Activated CD4-positive, alpha-beta T cell treated with anti-CD3 and anti-CD28 coated beads, Interleukin-2, Interleukin-4, amounts not matched to agents 100 ng/mL and 50 ng/mL, durations not matched to agents 16 hours and 8 hours (primary cell): Measurements from ENCODE around the gene ANKS1B.
A peak's percentile ranks its signal among the peaks of the same experiment; 100 is the strongest.

Source experiments
- DNase-seq: peaks from one replicate; pipeline ENCODE4 v3.0.0-alpha.2; 2020; ENCODE audit warnings: low spot score

Gene ANKS1B

DNA sequence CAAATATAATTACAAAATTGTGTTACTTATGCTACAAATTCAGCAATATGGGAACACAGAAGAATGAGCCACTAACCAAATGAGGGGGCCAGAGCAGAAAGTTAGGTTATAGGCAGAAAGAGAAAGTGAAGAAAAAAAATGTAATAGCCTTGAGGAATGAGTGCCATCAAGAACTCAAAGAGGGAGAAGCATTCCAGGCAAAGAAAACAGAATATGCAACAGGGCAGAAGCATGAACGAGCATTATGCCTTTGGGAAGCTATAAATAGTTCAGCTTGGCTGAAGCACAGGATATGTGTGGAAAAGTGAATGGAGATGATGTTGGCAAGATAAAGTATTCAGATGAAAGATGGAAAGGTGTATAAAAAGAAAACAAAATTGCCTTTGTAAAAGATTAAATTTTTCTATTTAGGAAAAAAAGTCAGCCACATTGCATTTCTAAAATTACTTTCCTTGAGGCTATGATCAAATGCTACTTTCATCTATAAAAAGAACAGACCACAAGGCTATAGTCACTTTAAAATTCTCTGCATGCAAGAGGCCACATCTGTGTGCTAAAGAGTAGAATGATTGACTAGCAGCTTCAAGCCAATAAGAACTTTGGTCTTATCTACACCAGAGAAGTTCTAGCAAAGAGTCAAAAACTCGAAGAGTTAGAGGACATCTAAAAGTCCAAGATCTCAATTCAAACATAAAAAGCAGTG lies 530.7 kb downstream of the ANKS1B start:
- DNase-seq = no peak

GRCh38 chr12:99450036-99450630 lies 534.6 kb downstream of the ANKS1B start:
- no peak for DNase-seq

GRCh38 chr12:99444859-99445316 lies 539.8 kb downstream of the ANKS1B start:
- DNase-seq = peak; percentile 45

GRCh38 chr12:99442758-99443157 lies 542.0 kb downstream of the ANKS1B start:
- DNase-seq = no peak

DNA sequence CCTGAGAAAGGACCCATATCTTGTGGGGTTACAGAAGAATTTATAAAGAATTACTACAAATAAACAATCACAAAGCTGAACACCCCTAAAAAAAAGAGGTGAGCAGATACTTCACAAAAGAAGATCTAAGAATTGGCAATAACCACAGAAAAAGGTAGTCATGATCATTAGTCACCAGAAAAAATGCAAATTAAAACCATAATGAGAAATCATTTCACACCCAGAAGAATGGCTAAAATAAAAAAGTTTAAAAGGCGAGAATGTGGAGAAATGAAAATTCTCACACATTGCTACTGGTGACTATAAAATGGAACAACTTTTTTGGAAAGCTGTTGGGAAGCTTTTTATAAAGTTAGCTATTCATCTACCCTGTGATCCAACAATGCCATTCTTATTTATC lies 545.3 kb downstream of the ANKS1B start:
- DNase-seq = no peak

GRCh38 chr12:99436584-99436983 lies 548.2 kb downstream of the ANKS1B start:
- DNase-seq = peak; percentile 81

GRCh38 chr12:99435095-99435791 lies 549.5 kb downstream of the ANKS1B start:
- no peak for DNase-seq

DNA sequence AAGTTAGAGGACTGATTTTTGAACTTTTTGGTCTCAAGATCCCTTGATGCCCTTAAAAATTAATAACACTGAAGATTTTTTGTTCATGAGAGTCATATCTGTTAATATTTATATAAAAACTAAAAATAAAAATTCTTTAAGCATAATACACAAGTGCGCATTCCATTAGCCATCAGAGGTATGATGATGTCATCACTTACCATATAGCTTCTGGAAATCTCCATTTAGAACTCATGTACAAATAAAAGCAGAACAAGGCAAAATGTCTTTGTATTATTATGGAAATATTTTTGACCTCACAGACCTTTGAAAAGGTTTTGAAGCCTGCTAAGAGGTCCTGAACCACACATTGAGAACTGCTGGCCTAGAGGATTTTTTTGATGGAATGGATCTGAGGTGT lies 551.6 kb downstream of the ANKS1B start:
- no peak for DNase-seq

- DNase-seq = no peak
Measured at GRCh38 chr12:99431203-99431602, 553.5 kb downstream of the ANKS1B start.

GRCh38 chr12:99427104-99427503 lies 557.6 kb downstream of the ANKS1B start:
- no peak for DNase-seq

DNA sequence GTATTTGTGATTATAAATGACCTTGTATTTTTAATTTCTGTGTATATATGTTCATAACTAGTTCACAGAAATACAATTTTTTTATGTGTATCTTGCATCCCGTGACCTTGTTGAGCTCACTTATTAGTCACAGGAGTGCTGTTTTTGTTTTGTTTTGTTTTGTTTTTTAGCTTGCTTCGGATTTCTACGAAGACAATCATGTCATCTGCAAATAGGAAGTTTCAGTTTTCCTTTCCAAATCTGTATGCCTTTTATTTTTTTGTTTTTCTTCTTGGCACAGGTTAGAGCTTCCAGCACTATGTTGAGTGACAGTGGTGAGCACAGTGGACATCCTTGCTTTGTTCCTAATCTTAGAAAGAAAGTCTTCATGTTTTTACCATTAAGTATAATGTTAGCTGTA lies 566.4 kb downstream of the ANKS1B start:
- no peak for DNase-seq

DNA sequence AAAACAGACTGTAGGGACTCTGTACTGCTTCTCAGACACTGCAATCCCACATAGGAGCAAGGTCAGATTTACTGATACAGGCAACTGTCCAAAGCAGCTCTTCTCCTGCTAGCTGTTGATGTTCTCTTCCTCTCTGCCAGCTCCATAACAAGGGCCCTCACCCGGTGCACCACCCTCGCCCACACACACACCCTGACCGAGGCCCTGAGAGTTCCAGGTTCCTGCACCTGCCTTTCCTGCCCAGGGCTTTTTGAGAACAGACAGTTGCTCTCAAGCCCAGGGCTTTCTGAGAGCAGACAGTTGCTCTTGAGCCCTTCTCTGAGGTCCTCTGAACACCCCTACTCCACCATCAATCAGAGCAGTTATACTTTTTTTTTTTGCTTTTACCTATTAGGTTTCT lies 571.0 kb downstream of the ANKS1B start:
- DNase-seq = no peak

DNA sequence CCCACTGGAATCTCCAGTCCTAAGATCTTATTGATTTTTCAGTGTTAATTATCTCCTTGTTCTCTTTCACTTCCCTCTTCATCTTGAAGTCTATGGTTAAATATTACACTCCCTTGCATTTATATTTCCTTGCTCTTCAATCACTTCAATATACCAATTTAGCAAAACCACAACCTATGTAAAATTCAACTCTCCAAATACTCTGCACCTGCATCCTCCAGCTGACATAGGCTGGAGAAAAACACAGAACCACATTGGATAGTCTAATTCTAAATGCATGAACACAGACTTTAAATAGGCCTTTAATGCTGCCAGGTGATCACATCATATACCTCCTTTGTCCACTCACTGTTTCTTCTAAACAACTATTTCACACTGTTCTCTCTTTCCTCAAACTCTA lies 591.0 kb downstream of the ANKS1B start:
- DNase-seq = no peak

- DNase-seq = no peak
Measured at GRCh38 chr12:99392091-99392850, 592.5 kb downstream of the ANKS1B start.

DNA sequence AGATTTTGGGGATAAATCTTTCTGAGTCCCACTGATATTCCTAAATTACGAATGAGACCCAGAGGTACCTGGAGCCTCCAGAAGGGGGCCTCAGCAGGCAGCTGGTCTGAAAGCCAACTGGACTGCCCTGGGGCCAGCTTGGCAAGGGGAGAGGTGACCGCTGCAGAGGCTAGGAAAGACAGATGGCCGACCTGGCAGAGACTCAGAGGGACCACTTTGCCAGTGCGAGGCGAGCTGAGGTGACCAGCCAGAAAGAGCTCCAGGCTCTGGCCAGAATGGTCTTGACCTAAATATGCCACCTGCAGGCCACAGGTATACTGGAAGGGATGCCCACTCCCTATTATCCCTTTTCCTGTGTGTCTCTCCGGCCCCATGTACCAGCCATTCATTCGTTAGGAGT lies 594.0 kb downstream of the ANKS1B start:
- no peak for DNase-seq

DNA sequence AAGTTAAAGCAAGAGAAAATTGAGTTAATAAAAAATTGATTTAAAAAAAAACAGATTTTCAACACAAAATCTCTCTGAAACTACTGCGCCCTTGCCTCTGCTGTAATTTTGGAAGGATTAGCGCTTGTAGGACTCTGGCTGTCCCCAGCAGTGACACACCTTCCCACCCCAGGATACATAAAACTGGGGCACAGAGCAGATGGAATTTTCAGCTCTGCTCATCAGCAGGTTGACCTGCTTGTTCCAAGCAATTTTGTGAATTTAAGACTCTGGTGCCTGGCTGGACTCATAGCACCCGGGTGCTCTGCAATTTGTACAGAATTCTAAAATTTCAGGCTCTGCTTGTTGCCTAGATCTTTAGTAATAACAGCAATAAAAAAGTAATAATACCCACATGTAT lies 595.0 kb downstream of the ANKS1B start:
- DNase-seq = no peak

DNA sequence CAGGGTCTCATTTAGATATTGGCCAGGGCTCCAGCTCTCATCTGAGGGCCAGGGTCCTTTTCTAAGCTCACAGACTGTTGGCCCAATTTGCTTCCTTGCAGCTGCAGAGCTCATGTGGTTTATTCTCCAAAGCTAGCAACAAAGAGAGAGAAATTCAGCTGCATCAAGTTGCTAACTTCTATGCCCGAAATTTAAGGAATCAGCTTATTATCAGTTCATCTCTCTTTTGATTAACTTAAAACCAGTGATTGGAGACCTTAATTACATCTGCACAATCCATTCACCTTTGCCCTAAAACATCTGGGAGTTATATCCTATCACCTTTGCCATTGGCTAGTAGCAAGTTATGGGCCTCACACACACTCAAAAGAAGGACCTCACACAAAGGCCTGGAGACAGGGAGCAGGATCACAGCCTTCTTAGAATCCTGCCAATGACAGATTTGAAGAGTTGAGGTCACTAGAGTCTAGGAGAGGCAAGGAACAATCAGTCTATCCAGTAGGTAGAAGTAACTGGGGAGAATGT lies 596.0 kb downstream of the ANKS1B start:
- no peak for DNase-seq

- DNase-seq = no peak
Measured at GRCh38 chr12:99387661-99388060, 597.1 kb downstream of the ANKS1B start.

DNA sequence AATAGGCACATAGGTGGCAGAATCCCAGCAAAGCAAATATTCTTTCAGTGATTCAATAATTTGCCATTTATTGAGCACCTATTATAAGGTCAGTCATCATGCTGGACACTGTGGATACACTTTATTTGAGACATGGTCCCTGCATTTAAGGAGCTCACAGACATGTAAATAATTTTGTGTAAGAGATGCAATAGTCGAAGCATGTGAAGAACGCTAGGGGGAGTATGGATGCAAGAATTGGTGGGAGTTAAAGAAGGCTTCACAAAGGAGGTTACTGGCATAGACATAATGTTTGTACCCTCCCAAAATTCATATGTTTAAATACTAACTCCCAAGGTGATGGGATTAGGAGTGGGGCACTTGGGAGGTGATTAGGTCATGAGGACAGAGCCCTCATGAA lies 597.8 kb downstream of the ANKS1B start:
- peak; percentile 37 for DNase-seq

- no peak for DNase-seq
Measured at GRCh38 chr12:99383258-99383657, 601.5 kb downstream of the ANKS1B start.

DNA sequence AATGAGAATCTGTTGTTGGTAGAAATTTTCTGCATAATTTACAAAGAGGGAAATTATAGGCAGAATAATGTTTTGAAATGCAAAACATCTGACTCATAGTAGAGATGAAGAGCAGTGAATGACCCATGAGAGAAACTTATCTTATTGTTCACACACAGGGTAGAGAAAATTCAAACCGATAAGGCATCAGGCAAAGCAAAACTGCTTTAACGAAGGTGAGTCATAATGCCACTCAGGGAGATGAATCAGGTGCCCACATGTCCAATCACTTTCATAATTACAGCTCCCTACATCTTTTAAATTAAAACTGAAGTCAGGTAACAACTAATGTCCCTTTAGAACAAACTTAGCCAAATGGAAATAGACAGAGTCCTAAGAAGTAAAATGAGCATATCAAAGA lies 602.7 kb downstream of the ANKS1B start:
- DNase-seq = peak; percentile 66

DNA sequence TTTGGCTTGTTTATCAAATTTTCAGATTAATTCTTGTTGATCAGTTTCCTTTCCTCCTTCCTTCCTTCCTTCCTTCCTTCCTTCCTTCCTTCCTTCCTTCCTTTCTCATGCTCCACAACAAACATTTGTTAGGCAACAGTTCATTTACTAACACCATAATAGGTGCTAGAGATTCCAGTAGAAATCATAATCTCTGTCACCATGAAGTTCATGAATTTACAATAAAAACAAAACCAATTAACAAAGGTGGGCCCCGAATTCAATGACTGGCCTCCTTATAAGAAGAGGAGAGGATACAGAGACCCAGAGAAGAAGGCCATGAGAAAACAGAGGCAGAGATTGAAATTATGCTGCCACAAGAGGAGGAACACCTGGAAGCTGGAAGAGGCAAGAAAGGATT lies 604.0 kb downstream of the ANKS1B start:
- no peak for DNase-seq
